DOHH2 (cell line): ENCODE data around the gene EFS.
"Not testable (repeated sequence)": the region's sequence is repeated elsewhere in the genome, so short reads cannot be mapped to it uniquely, and the experiment has no call there.

ENCODE experiments used
- H3F3A ChIP-seq: fragments of 200-600 bp; sonication (generic), shearing (Covaris generic); 2 replicates; pipeline ENCODE4 v1.6.0; 2016; ENCODE audit warnings: antibody characterized with exemption, mild to moderate bottlenecking; ENCODE audit not compliant: control insufficient read depth, insufficient read depth
- H3K27ac ChIP-seq: fragments of 200-600 bp; sonication (generic); 2 replicates; pipeline ENCODE4 v1.5.1; 2014; ENCODE audit warnings: low read depth, mild to moderate bottlenecking, low read length, moderate library complexity
- H3K27me3 ChIP-seq: fragments of 200-600 bp; sonication (generic); 2 replicates; pipeline ENCODE4 v1.6.1; 2014; ENCODE audit warnings: mild to moderate bottlenecking, low read length, mixed read lengths; ENCODE audit not compliant: control insufficient read depth
- H3K36me3 ChIP-seq: fragments of 200-600 bp; sonication (generic); 2 replicates; pipeline ENCODE4 v1.6.1; 2014; ENCODE audit warnings: mild to moderate bottlenecking, low read length, moderate library complexity, mixed read lengths; ENCODE audit not compliant: control insufficient read depth
- H3K4me1 ChIP-seq: fragments of 200-600 bp; sonication (generic); 2 replicates; pipeline ENCODE4 v1.6.1; 2014; ENCODE audit warnings: mild to moderate bottlenecking, low read length, mixed read lengths; ENCODE audit not compliant: control insufficient read depth
- H3K4me2 ChIP-seq: fragments of 200-600 bp; sonication (generic); 2 replicates; pipeline ENCODE4 v1.6.0; 2014; ENCODE audit warnings: mild to moderate bottlenecking, low read length, moderate library complexity
- H3K4me3 ChIP-seq: fragments of 200-600 bp; sonication (generic); 2 replicates; pipeline ENCODE4 v1.5.1; 2014; ENCODE audit warnings: mild to moderate bottlenecking, low read length, mixed read lengths
- H3K79me2 ChIP-seq: fragments of 200-600 bp; sonication (generic); 2 replicates; pipeline ENCODE4 v1.6.1; 2014; ENCODE audit warnings: mild to moderate bottlenecking, low read length, mixed read lengths; ENCODE audit not compliant: control insufficient read depth
- H3K9me2 ChIP-seq: fragments of 200-600 bp; sonication (generic); replicated peaks from 2 replicates; pipeline ENCODE4 v1.6.1; 2014; ENCODE audit warnings: mild to moderate bottlenecking, low read length, mixed read lengths; ENCODE audit not compliant: control insufficient read depth
- H3K9me3 ChIP-seq: fragments of 200-600 bp; sonication (generic); 2 replicates; pipeline ENCODE4 v1.6.1; 2014; ENCODE audit warnings: antibody characterized with exemption, low read length, mixed read lengths; ENCODE audit not compliant: control insufficient read depth, insufficient read depth
- H4K20me1 ChIP-seq: fragments of 200-600 bp; sonication (generic); 2 replicates; pipeline ENCODE4 v1.6.0; 2014; ENCODE audit warnings: low read depth, mild to moderate bottlenecking, antibody characterized with exemption, low read length, moderate library complexity; ENCODE audit not compliant: control insufficient read depth, insufficient read depth
- CTCF ChIP-seq: fragments of 200-600 bp; sonication (generic); IDR thresholded peaks from one replicate; pipeline ENCODE4 v1.5.1; 2014; ENCODE audit warnings: antibody characterized with exemption, mild to moderate bottlenecking, low read depth, low read length; ENCODE audit not compliant: poor library complexity, severe bottlenecking
- EZH2phosphoT487 ChIP-seq: fragments of 200-600 bp; sonication (generic); IDR thresholded peaks from 2 replicates; pipeline ENCODE4 v1.6.1; 2017; ENCODE audit warnings: borderline replicate concordance, mild to moderate bottlenecking, antibody characterized with exemption, low read length, moderate library complexity, mixed read lengths

The EFS gene

GRCh38 chr14:23386999-23387398, 22.0 kb upstream of the EFS start:
- H3F3A ChIP-seq: no peaks in the 10 kb centered on the region
- no peaks in the 10 kb centered on the region for H3K79me2 ChIP-seq
- no peak overlapping the region for H3K4me3 ChIP-seq
- no peak overlapping the region for H3K27ac ChIP-seq
- H3K27me3 ChIP-seq: no peaks in the 10 kb centered on the region
- no peaks in the 10 kb centered on the region for H4K20me1 ChIP-seq
- no peaks in the 10 kb centered on the region for H3K4me1 ChIP-seq
- H3K9me2 ChIP-seq: no peaks in the 10 kb centered on the region
- no peak overlapping the region for H3K4me2 ChIP-seq
- no peaks in the 10 kb centered on the region for H3K36me3 ChIP-seq
- TF ChIP-seq CTCF (no peak), EZH2phosphoT487 (no peak)
- no peaks in the 10 kb centered on the region for H3K9me3 ChIP-seq

GRCh38 chr14:23386266-23386657, 21.3 kb upstream of the EFS start:
- not testable (repeated sequence) for H3K9me2 ChIP-seq, H3K4me2 ChIP-seq, H3K4me3 ChIP-seq, H3K27me3 ChIP-seq, H4K20me1 ChIP-seq, H3K79me2 ChIP-seq, H3K36me3 ChIP-seq, H3K9me3 ChIP-seq, H3K27ac ChIP-seq, H3F3A ChIP-seq, H3K4me1 ChIP-seq

- Histone ChIP-seq H3K4me3 (no peak overlapping the region), H3K36me3 (no peaks in the 10 kb centered on the region), H3K4me1 (no peaks in the 10 kb centered on the region), H3K27ac (no peak overlapping the region), H3F3A (no peaks in the 10 kb centered on the region), H3K27me3 (no peaks in the 10 kb centered on the region), H3K79me2 (no peaks in the 10 kb centered on the region), H3K9me2 (no peaks in the 10 kb centered on the region), H3K4me2 (no peak overlapping the region), H4K20me1 (no peaks in the 10 kb centered on the region), H3K9me3 (no peaks in the 10 kb centered on the region)
- TF ChIP-seq EZH2phosphoT487: no peak
- no peak for TF ChIP-seq CTCF
Measured at GRCh38 chr14:23385642-23386265, 20.8 kb upstream of the EFS start.

GRCh38 chr14:23385244-23385641, 20.3 kb upstream of the EFS start:
- no peak overlapping the region for H3K27ac ChIP-seq
- no peaks in the 10 kb centered on the region for H3K36me3 ChIP-seq
- no peak overlapping the region for H3K4me2 ChIP-seq
- TF ChIP-seq CTCF (no peak), EZH2phosphoT487 (no peak)
- no peaks in the 10 kb centered on the region for H3F3A ChIP-seq
- no peaks in the 10 kb centered on the region for H3K9me3 ChIP-seq
- no peaks in the 10 kb centered on the region for H3K9me2 ChIP-seq
- H4K20me1 ChIP-seq: no peaks in the 10 kb centered on the region
- no peaks in the 10 kb centered on the region for H3K4me1 ChIP-seq
- no peaks in the 10 kb centered on the region for H3K79me2 ChIP-seq
- no peak overlapping the region for H3K4me3 ChIP-seq
- H3K27me3 ChIP-seq: no peaks in the 10 kb centered on the region
